ENCODE data around the gene ZFHX2. TPM values are rescaled to one million over a fixed set of nuclear protein-coding genes. Genes with fewer than 3 reads are reported as not detected.
"Not testable (repeated sequence)": the region's sequence is repeated elsewhere in the genome, so short reads cannot be mapped to it uniquely, and the experiment has no call there.

ZFHX2 gene
- polyA plus RNA-seq (2011; rRNA removed) (0.09 and 0.14 TPM in 2 replicates), polyA minus RNA-seq (2011; rRNA and poly(A)+ RNA removed) (0.37 and 0.52 TPM in 2 replicates)

GRCh38 chr14:23551266-23552028 lies at the start of gene ZFHX2:
Gene ZFHX2, minus strand, starts transcription at chr14:23551765. Its CDS starts 16,440 bp downstream, at chr14:23535325.
- POLR2A ChIA-PET = no interaction called here
- Histone ChIP-seq H3K9me3 (ENCODE audit: control insufficient read depth, insufficient read depth, low read length) (no peaks in the 10 kb centered on the region), H3K4me3 (ENCODE audit: low read depth, low read length) (peak within 1 kb of the TSS; percentile 63), H3K27ac (ENCODE audit: low read depth, low read length) (no peak within 1 kb of the TSS), H3K27me3 (ENCODE audit: control insufficient read depth, insufficient read depth, low read length) (peaks cover 31% of the 10 kb centered on the region)
- CTCF ChIA-PET = interaction anchor here (0.7 to 1.8 kb wide), 5 partner anchors 9 to 328 kb away, joined by 3 to 8 read pairs (median 3); no protein-coding TSS in a partner anchor
- DNase-seq (ENCODE audit: low read depth, low spot score) = no peak
- TF ChIP-seq CTCF (IDR thresholded peaks at IDR 0.05; ENCODE audit: low read depth, low read length) = no peak

- CTCF ChIA-PET = interaction anchor here (1.0 to 1.4 kb wide), 4 partner anchors 12 to 310 kb away, joined by 3 to 5 read pairs (median 4); no protein-coding TSS in a partner anchor
- Histone ChIP-seq H3K27ac (ENCODE audit: low read depth, low read length) (no peak overlapping the region), H3K27me3 (ENCODE audit: control insufficient read depth, insufficient read depth, low read length) (peaks cover 3% of the 10 kb centered on the region), H3K9me3 (ENCODE audit: control insufficient read depth, insufficient read depth, low read length) (no peaks in the 10 kb centered on the region), H3K4me3 (ENCODE audit: low read depth, low read length) (no peak overlapping the region)
- no peak for DNase-seq (ENCODE audit: low read depth, low spot score)
- POLR2A ChIA-PET = no interaction called here
- TF ChIP-seq CTCF (IDR thresholded peaks at IDR 0.05; ENCODE audit: low read depth, low read length) = no peak
Measured at GRCh38 chr14:23600806-23601205, 49.2 kb upstream of the ZFHX2 start.

GRCh38 chr14:23600322-23600707 lies 48.8 kb upstream of the ZFHX2 start:
- Histone ChIP-seq H3K4me3 (ENCODE audit: low read depth, low read length) (no peak overlapping the region), H3K9me3 (ENCODE audit: control insufficient read depth, insufficient read depth, low read length) (no peaks in the 10 kb centered on the region), H3K27ac (ENCODE audit: low read depth, low read length) (no peak overlapping the region), H3K27me3 (ENCODE audit: control insufficient read depth, insufficient read depth, low read length) (peaks cover 3% of the 10 kb centered on the region)
- no peak for TF ChIP-seq CTCF (IDR thresholded peaks at IDR 0.05; ENCODE audit: low read depth, low read length)
- ChIA-PET POLR2A (no interaction called here), CTCF (interaction anchor here (1.0 to 1.4 kb wide), 3 partner anchors 12 to 310 kb away, joined by 3 to 5 read pairs (median 4); no protein-coding TSS in a partner anchor)
- DNase-seq (ENCODE audit: low read depth, low spot score) = no peak

- H3K27ac ChIP-seq (ENCODE audit: low read depth, low read length); H3K27me3 ChIP-seq (ENCODE audit: control insufficient read depth, insufficient read depth, low read length); CTCF ChIA-PET; H3K4me3 ChIP-seq (ENCODE audit: low read depth, low read length); DNase-seq (ENCODE audit: low read depth, low spot score); H3K9me3 ChIP-seq (ENCODE audit: control insufficient read depth, insufficient read depth, low read length); POLR2A ChIA-PET: not testable (repeated sequence)
Measured at GRCh38 chr14:23594191-23594590, 42.6 kb upstream of the ZFHX2 start.

- H3K4me3 ChIP-seq (ENCODE audit: low read depth, low read length) = no peak overlapping the region
- TF ChIP-seq CTCF (IDR thresholded peaks at IDR 0.05; ENCODE audit: low read depth, low read length) = no peak
- ChIA-PET CTCF (interaction anchor here (0.7 to 3.9 kb wide), 3 partner anchors 42 to 321 kb away, joined by 4 to 56 read pairs (median 11); no protein-coding TSS in a partner anchor), POLR2A (no interaction called here)
- H3K27me3 ChIP-seq (ENCODE audit: control insufficient read depth, insufficient read depth, low read length) = no peaks in the 10 kb centered on the region
- H3K27ac ChIP-seq (ENCODE audit: low read depth, low read length) = no peak overlapping the region
- no peaks in the 10 kb centered on the region for H3K9me3 ChIP-seq (ENCODE audit: control insufficient read depth, insufficient read depth, low read length)
- DNase-seq (ENCODE audit: low read depth, low spot score) = no peak
Measured at GRCh38 chr14:23590198-23590597, 38.6 kb upstream of the ZFHX2 start.
